Right atrium auricular region (tissue), 2 donors: ENCODE results near the gene DMBT1. TPM values are rescaled to one million over a fixed set of nuclear protein-coding genes. Genes with fewer than 3 reads are reported as not detected.

Source experiments
- DNase-seq: peaks from one replicate; pipeline ENCODE4 v3.0.0-alpha.2; 2019; ENCODE audit warnings: low spot score
- H3K27ac ChIP-seq, 2 donors: fragments of 200-600 bp; sonication (generic); 1 replicate in 1 of 2; 2 replicates in 1 of 2; pipeline ENCODE4 v1.5.1; 2016 to 2019
- H3K27me3 ChIP-seq, 2 donors: fragments of 200-600 bp; sonication (generic); one replicate each; pipeline versions ENCODE4 v1.5.1 to v1.6.0; 2017 to 2019
- H3K36me3 ChIP-seq: fragments of 200-600 bp; sonication (generic); one replicate; pipeline ENCODE4 v1.5.1; 2016
- H3K4me1 ChIP-seq, 2 donors: fragments of 200-600 bp; sonication (generic); one replicate each; pipeline versions ENCODE4 v1.5.1 to v1.6.0; 2017 to 2019
- H3K4me3 ChIP-seq, 2 donors: fragments of 200-600 bp; sonication (generic); 1 replicate in 1 of 2; 2 replicates in 1 of 2; pipeline ENCODE4 v1.5.1; 2017 to 2019; ENCODE audit warnings: mild to moderate bottlenecking in 1 of 2, moderate library complexity in 1 of 2
- H3K9me3 ChIP-seq, 2 donors: fragments of 200-600 bp; sonication (generic); one replicate each; pipeline ENCODE4 v1.5.1; 2019
- CTCF ChIP-seq, 2 donors: fragments of 200-600 bp; sonication (generic); IDR thresholded peaks; one replicate each; pipeline ENCODE4 v1.5.1; 2019; ENCODE audit warnings: antibody characterized with exemption in 2 of 2
- total RNA-seq, 2 donors: library from RNA; depleted of rRNA; stranded (reverse); fragments of >200 nt; gene quantifications; one replicate each; pipeline ENCODE4 v1.1.0, GENCODE V29; 2016

The DMBT1 gene
- total RNA-seq, 2 donors from 2014 or later: 0.08 TPM; not detected in 1

GRCh38 chr10:122663516-122664130, 103.1 kb downstream of the DMBT1 start:
- TF ChIP-seq CTCF (IDR thresholded peaks at IDR 0.05): no peak
- Histone ChIP-seq H3K27ac (no peak overlapping the region), H3K4me1 (no peaks in the 10 kb centered on the region), H3K9me3 (no peaks in the 10 kb centered on the region), H3K4me3 (no peak overlapping the region), H3K27me3 (no peaks in the 10 kb centered on the region), H3K36me3 (no peaks in the 10 kb centered on the region)
- no peak for DNase-seq

- Histone ChIP-seq H3K27ac (no peak overlapping the region), H3K27me3 (no peaks in the 10 kb centered on the region), H3K4me3 (no peak overlapping the region), H3K36me3 (no peaks in the 10 kb centered on the region), H3K9me3 (no peaks in the 10 kb centered on the region), H3K4me1 (no peaks in the 10 kb centered on the region)
- no peak for DNase-seq
- no peak for TF ChIP-seq CTCF (IDR thresholded peaks at IDR 0.05)
Measured at GRCh38 chr10:122664501-122664900, 103.9 kb downstream of the DMBT1 start.

GRCh38 chr10:122665329-122665860, 104.8 kb downstream of the DMBT1 start:
- no peak overlapping the region for H3K27ac ChIP-seq
- no peaks in the 10 kb centered on the region for H3K4me1 ChIP-seq
- no peaks in the 10 kb centered on the region for H3K36me3 ChIP-seq
- no peaks in the 10 kb centered on the region for H3K9me3 ChIP-seq
- no peak overlapping the region for H3K4me3 ChIP-seq
- H3K27me3 ChIP-seq: no peaks in the 10 kb centered on the region
- no peak for TF ChIP-seq CTCF (IDR thresholded peaks at IDR 0.05)
- DNase-seq: no peak

- H3K36me3 ChIP-seq: no peaks in the 10 kb centered on the region
- no peaks in the 10 kb centered on the region for H3K4me1 ChIP-seq
- no peaks in the 10 kb centered on the region for H3K9me3 ChIP-seq
- H3K27ac ChIP-seq: no peak overlapping the region
- no peaks in the 10 kb centered on the region for H3K27me3 ChIP-seq
- TF ChIP-seq CTCF (IDR thresholded peaks at IDR 0.05): no peak
- no peak overlapping the region for H3K4me3 ChIP-seq
- no peak for DNase-seq
Measured at GRCh38 chr10:122665946-122666345, 105.4 kb downstream of the DMBT1 start.

GRCh38 chr10:122669045-122669444, 108.5 kb downstream of the DMBT1 start:
- no peaks in the 10 kb centered on the region for H3K36me3 ChIP-seq
- H3K9me3 ChIP-seq: no peaks in the 10 kb centered on the region
- H3K4me1 ChIP-seq: no peaks in the 10 kb centered on the region
- no peak for DNase-seq
- H3K4me3 ChIP-seq: no peak overlapping the region
- H3K27ac ChIP-seq: no peak overlapping the region
- TF ChIP-seq CTCF (IDR thresholded peaks at IDR 0.05): no peak
- no peaks in the 10 kb centered on the region for H3K27me3 ChIP-seq

- no peak for TF ChIP-seq CTCF (IDR thresholded peaks at IDR 0.05)
- H3K27me3 ChIP-seq: no peaks in the 10 kb centered on the region
Measured at GRCh38 chr10:122669842-122670241, 109.3 kb downstream of the DMBT1 start.

More at GRCh38 chr10:122669842-122670241, 109.3 kb downstream of the DMBT1 start:
- H3K9me3 ChIP-seq: no peaks in the 10 kb centered on the region
- DNase-seq: no peak
- no peak overlapping the region for H3K27ac ChIP-seq
- no peaks in the 10 kb centered on the region for H3K36me3 ChIP-seq
- no peak overlapping the region for H3K4me3 ChIP-seq
- H3K4me1 ChIP-seq: no peaks in the 10 kb centered on the region
